Suprapubic skin (tissue), 4 donors: ENCODE data around the gene KLHL41. TPM values are rescaled to one million over a fixed set of nuclear protein-coding genes. Genes with fewer than 3 reads are reported as not detected.

Source experiments
- DNase-seq, 2 donors: peaks; one replicate each; pipeline ENCODE4 v3.0.0-alpha.2; 2019; ENCODE audit warnings: low spot score in 2 of 2
- H3K27ac ChIP-seq: fragments of 200-600 bp; sonication (generic); one replicate; pipeline ENCODE4 v1.5.1; 2019
- H3K27me3 ChIP-seq: fragments of 200-600 bp; sonication (generic); one replicate; pipeline ENCODE4 v1.5.1; 2019
- H3K36me3 ChIP-seq: fragments of 200-600 bp; sonication (generic); one replicate; pipeline ENCODE4 v1.5.1; 2019
- H3K4me1 ChIP-seq: fragments of 200-600 bp; sonication (generic); one replicate; pipeline ENCODE4 v1.5.1; 2019
- H3K4me3 ChIP-seq: fragments of 200-600 bp; sonication (generic); one replicate; pipeline ENCODE4 v1.5.1; 2019; ENCODE audit warnings: mild to moderate bottlenecking
- H3K9me3 ChIP-seq: fragments of 200-600 bp; sonication (generic); one replicate; pipeline ENCODE4 v1.5.1; 2019
- EP300 ChIP-seq: sonication (generic); formaldehyde crosslinking; IDR thresholded peaks from one replicate; pipeline ENCODE4 v1.6.1; 2017; ENCODE audit warnings: antibody characterized with exemption
- POLR2A ChIP-seq, 2 donors: fragments of 450-650 bp; IDR thresholded peaks; one replicate each; pipeline ENCODE4 v1.6.1; 2017; ENCODE audit warnings: antibody characterized with exemption in 2 of 2, mild to moderate bottlenecking in 2 of 2, moderate library complexity in 2 of 2
- POLR2AphosphoS5 ChIP-seq, 3 donors: sonication (generic); formaldehyde crosslinking; IDR thresholded peaks; one replicate each; pipeline ENCODE4 v1.6.1; 2017; ENCODE audit warnings: antibody characterized with exemption in 3 of 3
- WGBS: methylation state at CpG from one replicate; pipeline ENCODE4 v1.1.5; 2018; 5-methylcytosine and 5-hydroxymethylcytosine counted together
- total RNA-seq, 4 donors: library from RNA; depleted of rRNA; stranded (reverse); fragments of >200 nt; gene quantifications; one replicate each; pipeline ENCODE4 v1.1.0, GENCODE V29; 2016
- TF ChIP-seq, protein P1 (sequence below), 2 donors: fragments of 200-600 bp in 1 of 2; fragments of 450-650 bp in 1 of 2; sonication (generic) in 1 of 2; IDR thresholded peaks; one replicate each; pipeline ENCODE4 v1.5.1; 2016 to 2019; ENCODE audit warnings: antibody characterized with exemption in 2 of 2, mild to moderate bottlenecking in 1 of 2, moderate library complexity in 1 of 2

The KLHL41 gene
- total RNA-seq, 4 donors from 2014 or later, result 0.36 to 1.2 (median 0.58) TPM

DNA sequence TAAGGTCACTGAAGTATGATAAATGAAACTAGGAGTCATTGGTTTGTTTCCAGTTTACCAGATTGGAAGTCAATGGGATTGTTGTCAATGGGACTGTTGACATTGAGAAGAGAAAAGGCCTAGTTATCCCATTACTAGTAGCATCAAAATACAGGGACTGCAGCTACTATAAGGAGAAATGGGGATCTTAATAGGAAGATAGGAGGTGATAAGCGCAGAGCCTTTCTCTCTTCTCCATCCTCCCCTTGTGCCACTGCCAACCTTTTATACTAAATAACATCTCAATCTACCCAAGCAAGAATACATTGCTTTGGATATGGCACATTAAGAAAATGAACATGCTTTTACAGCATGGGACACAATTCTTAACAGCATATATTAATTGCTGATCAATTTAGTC lies 40.7 kb upstream of the KLHL41 start:
- 85% methylated on average over 1 of the region's 1 CpG for WGBS
- H3K27ac ChIP-seq, result no peak overlapping the region
- H3K27me3 ChIP-seq, result no peaks in the 10 kb centered on the region
- TF ChIP-seq EP300, result no peak
- TF ChIP-seq POLR2AphosphoS5 (IDR thresholded peaks at IDR 0.05), result no peak
- TF ChIP-seq POLR2A (IDR thresholded peaks at IDR 0.05), result no peak
- TF ChIP-seq, protein P1, sequence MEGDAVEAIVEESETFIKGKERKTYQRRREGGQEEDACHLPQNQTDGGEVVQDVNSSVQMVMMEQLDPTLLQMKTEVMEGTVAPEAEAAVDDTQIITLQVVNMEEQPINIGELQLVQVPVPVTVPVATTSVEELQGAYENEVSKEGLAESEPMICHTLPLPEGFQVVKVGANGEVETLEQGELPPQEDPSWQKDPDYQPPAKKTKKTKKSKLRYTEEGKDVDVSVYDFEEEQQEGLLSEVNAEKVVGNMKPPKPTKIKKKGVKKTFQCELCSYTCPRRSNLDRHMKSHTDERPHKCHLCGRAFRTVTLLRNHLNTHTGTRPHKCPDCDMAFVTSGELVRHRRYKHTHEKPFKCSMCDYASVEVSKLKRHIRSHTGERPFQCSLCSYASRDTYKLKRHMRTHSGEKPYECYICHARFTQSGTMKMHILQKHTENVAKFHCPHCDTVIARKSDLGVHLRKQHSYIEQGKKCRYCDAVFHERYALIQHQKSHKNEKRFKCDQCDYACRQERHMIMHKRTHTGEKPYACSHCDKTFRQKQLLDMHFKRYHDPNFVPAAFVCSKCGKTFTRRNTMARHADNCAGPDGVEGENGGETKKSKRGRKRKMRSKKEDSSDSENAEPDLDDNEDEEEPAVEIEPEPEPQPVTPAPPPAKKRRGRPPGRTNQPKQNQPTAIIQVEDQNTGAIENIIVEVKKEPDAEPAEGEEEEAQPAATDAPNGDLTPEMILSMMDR (IDR thresholded peaks at IDR 0.05), result no peak
- no peaks in the 10 kb centered on the region for H3K9me3 ChIP-seq
- no peaks in the 10 kb centered on the region for H3K4me1 ChIP-seq
- no peaks in the 10 kb centered on the region for H3K36me3 ChIP-seq
- no peak for DNase-seq
- H3K4me3 ChIP-seq, result no peak overlapping the region

DNA sequence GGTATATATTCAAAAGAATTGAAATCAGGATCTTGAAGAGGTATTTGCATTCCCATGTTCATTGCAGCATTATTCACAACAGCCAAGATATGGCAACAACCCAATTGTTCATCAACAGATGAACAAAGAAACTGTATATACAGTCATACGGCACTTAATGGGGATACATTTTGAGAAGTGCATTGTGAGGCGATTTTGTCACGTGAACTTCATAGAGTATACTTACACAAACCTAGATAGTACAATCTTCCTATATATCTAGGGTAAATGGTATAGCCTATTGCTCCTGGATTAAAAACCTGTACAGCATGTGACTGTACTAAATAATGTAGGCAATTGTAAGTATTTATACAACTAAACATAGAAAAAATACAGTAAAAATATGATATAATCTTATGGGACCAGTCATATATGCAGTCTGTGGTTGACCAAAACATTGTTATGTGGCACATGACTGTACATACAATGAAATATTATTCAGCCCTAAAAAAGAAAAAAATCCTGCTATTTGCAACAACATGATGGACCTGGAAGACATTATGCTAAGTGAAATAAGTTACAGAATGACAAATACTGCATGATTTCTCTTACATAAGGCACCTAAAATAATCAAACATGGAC lies 39.4 kb upstream of the KLHL41 start:
- H3K9me3 ChIP-seq, result no peaks in the 10 kb centered on the region
- no peak for TF ChIP-seq POLR2AphosphoS5 (IDR thresholded peaks at IDR 0.05)
- no peak for TF ChIP-seq POLR2A (IDR thresholded peaks at IDR 0.05)
- no peak for TF ChIP-seq EP300
- TF ChIP-seq, protein P1 (IDR thresholded peaks at IDR 0.05), result no peak
- no peaks in the 10 kb centered on the region for H3K4me1 ChIP-seq
- 72% methylated on average over 3 of the region's 3 CpGs for WGBS
- H3K4me3 ChIP-seq, result no peak overlapping the region
- H3K36me3 ChIP-seq, result no peaks in the 10 kb centered on the region
- H3K27me3 ChIP-seq, result no peaks in the 10 kb centered on the region
- no peak for DNase-seq
- H3K27ac ChIP-seq, result no peak overlapping the region

DNA sequence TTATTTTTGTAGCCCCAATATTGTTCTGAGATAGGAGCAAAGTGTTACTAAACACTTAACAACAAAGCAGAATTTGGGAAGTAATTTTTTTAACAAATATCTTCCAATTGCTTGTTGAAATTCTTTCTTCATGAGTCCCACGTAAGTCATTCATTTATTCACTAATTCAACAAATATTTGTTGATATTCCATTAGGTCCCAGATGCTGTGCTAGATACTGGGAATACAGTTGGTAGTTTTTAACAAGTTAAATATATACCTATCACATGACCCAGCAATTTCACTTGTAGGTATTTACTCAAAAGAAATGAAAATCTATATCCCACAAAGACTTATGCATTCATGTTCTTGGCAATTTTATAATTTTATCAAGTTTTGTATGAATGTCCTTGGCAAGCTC lies 37.3 kb upstream of the KLHL41 start:
- DNase-seq, result no peak
- Histone ChIP-seq H3K27me3 (no peaks in the 10 kb centered on the region), H3K4me3 (no peak overlapping the region), H3K27ac (no peak overlapping the region), H3K4me1 (no peaks in the 10 kb centered on the region), H3K9me3 (no peaks in the 10 kb centered on the region), H3K36me3 (no peaks in the 10 kb centered on the region)
- WGBS, result 77% methylated on average over 1 of the region's 1 CpG
- TF ChIP-seq EP300 (no peak), POLR2A (IDR thresholded peaks at IDR 0.05) (no peak)

DNA sequence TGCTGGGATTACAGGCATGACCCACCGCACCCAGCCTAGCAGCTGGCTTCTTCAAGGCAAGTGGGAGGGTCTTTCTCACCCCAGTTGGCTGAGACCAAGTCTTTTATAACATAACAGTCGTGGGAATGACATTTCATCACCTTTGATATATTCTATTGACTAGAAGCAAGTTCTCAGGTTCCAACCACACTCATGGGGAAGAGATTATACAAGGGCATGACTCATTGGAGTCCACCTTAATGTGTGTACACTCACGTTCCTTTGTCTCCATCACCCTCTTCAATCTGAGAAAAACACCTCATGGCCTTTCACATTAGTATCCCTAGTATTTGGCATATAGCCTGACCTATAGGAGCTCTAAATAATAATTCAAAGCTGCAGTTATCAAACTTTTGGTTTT lies 33.0 kb upstream of the KLHL41 start:
- Histone ChIP-seq H3K4me3 (no peak overlapping the region), H3K4me1 (peaks cover 11% of the 10 kb centered on the region), H3K27me3 (no peaks in the 10 kb centered on the region), H3K9me3 (no peaks in the 10 kb centered on the region), H3K36me3 (no peaks in the 10 kb centered on the region), H3K27ac (no peak overlapping the region)
- WGBS, result 77% methylated on average over 3 of the region's 3 CpGs
- TF ChIP-seq POLR2AphosphoS5 (IDR thresholded peaks at IDR 0.05) (no peak), POLR2A (IDR thresholded peaks at IDR 0.05) (no peak), EP300 (no peak)
- TF ChIP-seq, protein P1 (IDR thresholded peaks at IDR 0.05), result no peak
- DNase-seq, result no peak

DNA sequence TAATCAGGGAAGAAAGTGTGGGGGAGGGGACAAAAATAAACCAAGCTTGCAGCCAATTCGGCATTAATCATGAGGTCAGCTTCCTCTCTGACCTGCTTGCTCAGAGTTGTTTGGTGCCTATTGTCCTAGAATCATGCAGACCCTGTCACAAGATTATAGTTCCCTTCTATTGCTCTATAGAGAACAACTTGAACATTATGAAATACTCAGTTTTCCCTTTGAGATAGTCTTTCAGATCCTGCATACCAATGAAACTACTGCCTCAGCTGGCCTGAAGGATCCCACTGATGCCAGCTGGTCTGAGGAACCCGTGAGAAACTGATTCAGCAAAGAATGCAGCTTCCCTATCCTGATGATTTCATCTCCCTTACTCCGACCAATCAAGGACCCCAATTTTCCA lies 31.2 kb upstream of the KLHL41 start:
- Histone ChIP-seq H3K4me3 (no peak overlapping the region), H3K27me3 (no peaks in the 10 kb centered on the region), H3K36me3 (peaks cover 11% of the 10 kb centered on the region), H3K27ac (no peak overlapping the region), H3K9me3 (no peaks in the 10 kb centered on the region), H3K4me1 (peaks cover 11% of the 10 kb centered on the region)
- WGBS, result 66% methylated on average over 3 of the region's 3 CpGs
- DNase-seq, result no peak
- TF ChIP-seq EP300 (no peak), POLR2AphosphoS5 (IDR thresholded peaks at IDR 0.05) (no peak)

DNA sequence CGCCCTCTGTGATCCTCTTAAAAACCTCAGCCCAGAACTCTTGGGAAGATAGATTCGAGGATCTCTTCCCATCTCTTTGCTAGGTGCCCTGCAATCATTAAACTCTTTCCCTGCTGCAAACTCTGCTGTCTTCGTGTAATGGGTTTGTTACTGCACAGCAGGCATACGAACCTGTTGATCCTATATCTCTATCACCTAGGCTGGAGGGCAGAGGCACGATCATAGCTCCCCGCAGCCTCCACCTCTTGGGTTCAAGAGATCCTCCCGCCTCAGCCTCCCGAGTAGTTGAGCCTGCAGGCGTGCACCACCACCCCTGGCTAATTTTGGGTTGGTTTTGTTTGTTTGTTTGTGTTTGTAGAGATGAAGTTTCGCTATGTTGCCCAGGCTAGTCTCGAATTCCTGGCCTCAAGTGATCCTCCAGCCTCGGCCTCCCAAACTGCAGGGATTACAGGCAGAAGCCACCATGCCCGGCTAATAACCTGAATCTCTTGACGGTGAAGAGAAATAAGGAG lies 30.7 kb upstream of the KLHL41 start:
- TF ChIP-seq POLR2A (IDR thresholded peaks at IDR 0.05) (no peak), POLR2AphosphoS5 (IDR thresholded peaks at IDR 0.05) (no peak), EP300 (no peak)
- TF ChIP-seq, protein P1 (IDR thresholded peaks at IDR 0.05), result no peak
- no peaks in the 10 kb centered on the region for H3K9me3 ChIP-seq
- DNase-seq, result no peak
- peak overlapping the region; percentile 74 for H3K4me3 ChIP-seq
- peaks cover 15% of the 10 kb centered on the region for H3K36me3 ChIP-seq
- H3K4me1 ChIP-seq, result peaks cover 11% of the 10 kb centered on the region
- H3K27ac ChIP-seq, result peak overlapping the region; percentile 12
- 74% methylated on average over 14 of the region's 14 CpGs for WGBS
- no peaks in the 10 kb centered on the region for H3K27me3 ChIP-seq
